A549 (cell line): ENCODE data around the gene ZBTB45. TPM values are rescaled to one million over a fixed set of nuclear protein-coding genes. Genes with fewer than 3 reads are reported as not detected.
"Not testable (repeated sequence)": the region's sequence is repeated elsewhere in the genome, so short reads cannot be mapped to it uniquely, and the experiment has no call there.

Experiments used
- ATAC-seq, 2 experiments: fragments of 200-7000 bp in 1 of 2; fragments of >200 bp in 1 of 2; cut with Nextera tagmentation in 1 of 2; cut with Tn5 transposase in 1 of 2; 3 replicates each; pipeline versions ENCODE4 v1.8.0 to v1.9.1; 2018 to 2020; ENCODE audit warnings: mild to moderate bottlenecking in 1 of 2, moderate library complexity in 1 of 2
- CTCF ChIA-PET: fragments of 300-600 bp; sonication (Branson Sonifier 250); formaldehyde crosslinking; extraction: SDS; loops from one replicate; lab custom pipeline; 2021; ENCODE audit warnings: antibody characterized with exemption, inconsistent platforms; lab: Yijun Ruan, JAX
- POLR2A ChIA-PET: fragments of 350-600 bp; formaldehyde crosslinking; extraction: SDS; loops from one replicate; lab custom pipeline; 2021; ENCODE audit warnings: antibody characterized with exemption, inconsistent platforms; lab: Yijun Ruan, JAX
- DNase-seq, 2 experiments: peaks; one replicate each; pipeline versions ENCODE4 v3.0.0 to v3.0.0-alpha.2; 2011 to 2016; ENCODE audit warnings: low read depth in 1 of 2, low spot score in 1 of 2
- FAIRE-seq: peaks from 2 replicates; lab custom pipeline; 2011; peaks lifted over from hg19 to GRCh38; lab: Jason Lieb, UNC
- H3K27ac ChIP-seq, 2 experiments: fragments of >200 bp; sonication (Bioruptor Twin); formaldehyde crosslinking; 3 replicates each; pipeline ENCODE4 v1.5.1; 2016 to 2017
- H3K4me1 ChIP-seq: fragments of >200 bp; sonication (Bioruptor Twin); formaldehyde crosslinking; 3 replicates; pipeline ENCODE4 v1.6.1; 2016
- H3K4me2 ChIP-seq: fragments of >200 bp; sonication (Bioruptor Twin); formaldehyde crosslinking; 3 replicates; pipeline ENCODE4 v1.6.1; 2016
- H3K4me3 ChIP-seq: fragments of >200 bp; sonication (Bioruptor Twin); formaldehyde crosslinking; 3 replicates; pipeline ENCODE4 v1.5.1; 2016
- H3K9me3 ChIP-seq: fragments of >200 bp; sonication (Bioruptor Twin); formaldehyde crosslinking; 3 replicates; pipeline ENCODE4 v1.6.1; 2016
- ATOH8 ChIP-seq: fragments of 250-450 bp; sonication (Bioruptor Pico); IDR thresholded peaks from 2 replicates; pipeline ENCODE4 v1.5.0; 2020; ENCODE audit warnings: low read depth, mild to moderate bottlenecking, moderate library complexity
- BCL3 ChIP-seq: fragments of >200 bp; sonication (Bioruptor Twin); formaldehyde crosslinking; IDR thresholded peaks from 3 replicates; pipeline ENCODE4 v1.6.1; 2016
- CBX2 ChIP-seq: fragments of 200-600 bp; sonication (generic); IDR thresholded peaks from 2 replicates; pipeline ENCODE4 v1.6.1; 2016; ENCODE audit warnings: low read depth, mild to moderate bottlenecking, borderline replicate concordance
- FOSB ChIP-seq: fragments of 250-450 bp; sonication (Bioruptor Pico); IDR thresholded peaks from 2 replicates; pipeline ENCODE4 v1.5.0; 2020; ENCODE audit warnings: mild to moderate bottlenecking, moderate library complexity
- FOSL2 ChIP-seq, 2 experiments: fragments of 450-650 bp in 1 of 2; fragments of >200 bp in 1 of 2; sonication (Bioruptor Twin) in 1 of 2; formaldehyde crosslinking; IDR thresholded peaks; 2 replicates each; pipeline versions ENCODE4 v1.5.0 to v1.6.1; 2016 to 2020; ENCODE audit warnings: mild to moderate bottlenecking in 1 of 2, moderate library complexity in 1 of 2
- GATA3 ChIP-seq: IDR thresholded peaks from 2 replicates; pipeline ENCODE4 v1.6.1; 2012; ENCODE audit warnings: borderline replicate concordance
- HDAC2 ChIP-seq: fragments of 200-600 bp; sonication (generic); IDR thresholded peaks from 2 replicates; pipeline ENCODE4 v1.6.1; 2016
- HOXB13 ChIP-seq: fragments of 250-450 bp; sonication (Bioruptor Pico); IDR thresholded peaks from 2 replicates; pipeline ENCODE4 v1.5.0; 2020; ENCODE audit warnings: low read depth, mild to moderate bottlenecking, moderate library complexity
- MAZ ChIP-seq: fragments of 150-350 bp; IDR thresholded peaks from 2 replicates; pipeline ENCODE4 v1.6.1; 2014; ENCODE audit warnings: antibody characterized with exemption, low read depth, low read length, borderline replicate concordance
- NFE2L2 ChIP-seq: fragments of 150-350 bp; conservative IDR thresholded peaks from 2 replicates; pipeline ENCODE4 v1.6.1; 2014; ENCODE audit warnings: low read length
- NPAS2 ChIP-seq: fragments of 250-450 bp; sonication (Bioruptor Pico); IDR thresholded peaks from 2 replicates; pipeline ENCODE4 v1.8.0; 2022; ENCODE audit warnings: mild to moderate bottlenecking, moderate library complexity, borderline replicate concordance
- RCOR1 ChIP-seq: fragments of 150-350 bp; IDR thresholded peaks from 2 replicates; pipeline ENCODE4 v1.6.1; 2014; ENCODE audit warnings: antibody characterized with exemption, low read length, low read depth
- RNF2 ChIP-seq: fragments of 200-600 bp; sonication (generic); IDR thresholded peaks from 2 replicates; pipeline ENCODE4 v1.6.1; 2016; ENCODE audit warnings: low read depth, mild to moderate bottlenecking, antibody characterized with exemption, moderate library complexity, borderline replicate concordance
- ZC3H11A ChIP-seq: fragments of 450-650 bp; IDR thresholded peaks from 2 replicates; pipeline ENCODE4 v1.6.1; 2014; ENCODE audit warnings: antibody characterized with exemption, mild to moderate bottlenecking
- ZFP36 ChIP-seq: fragments of 450-650 bp; IDR thresholded peaks from 2 replicates; pipeline ENCODE4 v1.6.1; 2014; ENCODE audit warnings: borderline replicate concordance; ENCODE audit not compliant: partially characterized antibody
- ZSCAN20 ChIP-seq: fragments of 250-450 bp; sonication (Bioruptor Pico); IDR thresholded peaks from 2 replicates; pipeline ENCODE4 v1.8.0; 2022; ENCODE audit warnings: mild to moderate bottlenecking, moderate library complexity
- WGBS: methylation state at CpG from one replicate; pipeline ENCODE4 v1.1.6; 2017; ENCODE audit errors: missing lambda C conversion rate; 5-methylcytosine and 5-hydroxymethylcytosine counted together
- polyA plus RNA-seq, 4 experiments: library from polyadenylated mRNA; depleted of rRNA in 3 of 4; stranded (reverse); fragments of >200 nt; fragmentation: RNase III in 1 of 4; extraction: RNeasy Plus Mini Kit Qiagen cat#74134 plus additional on column Dnase treatment in 1 of 4; gene quantifications; 2 replicates in 3 of 4; 3 replicates in 1 of 4; pipeline ENCODE4 v1.2.3, GENCODE V29; 2011 to 2017

Gene ZBTB45
- polyA plus RNA-seq, 2 of the 4 experiments (the other 2 are of a cell fraction), result 6.4 to 13.4 TPM

- TF ChIP-seq ATOH8 (CRISPR knock-in tag), result no peak
- TF ChIP-seq BCL3, result no peak
- no peak for TF ChIP-seq RCOR1
Measured at GRCh38 chr19:58474291-58474996, 45.2 kb downstream of the ZBTB45 start (continued).

- FAIRE-seq (no peak), DNase-seq (no peak), ATAC-seq (no peak)
- no peak overlapping the region for H3K27ac ChIP-seq
- H3K4me3 ChIP-seq, result no peak overlapping the region
- ChIA-PET CTCF (interaction anchor here (0.6 to 2.0 kb wide), 6 partner anchors 11 to 47 kb away, joined by 3 to 14 read pairs (median 4); partner anchors contain the start of gene ZBTB45), POLR2A (no interaction called here)
- TF ChIP-seq MAZ (no peak), NFE2L2 (no peak), ZC3H11A (no peak), NPAS2 (CRISPR knock-in tag) (no peak), RNF2 (no peak), FOSB (CRISPR knock-in tag) (no peak)
- peaks cover 14% of the 10 kb centered on the region; the same call in 2 of the 3 replicates for H3K4me1 ChIP-seq
- H3K9me3 ChIP-seq, result no peaks in the 10 kb centered on the region
- H3K4me2 ChIP-seq, result no peak overlapping the region
Measured at GRCh38 chr19:58473775-58474174, 45.8 kb downstream of the ZBTB45 start.

- peaks cover 15% of the 10 kb centered on the region for H3K4me1 ChIP-seq
- FAIRE-seq, result no peak
- H3K9me3 ChIP-seq, result no peaks in the 10 kb centered on the region
- TF ChIP-seq HOXB13 (no peak), FOSL2 (IDR thresholded peaks at IDR 0.05) (no peak), FOSL2 (CRISPR knock-in tag; IDR thresholded peaks at IDR 0.05) (no peak), NFE2L2 (no peak), CBX2 (no peak), BCL3 (no peak), ZSCAN20 (CRISPR knock-in tag) (no peak), ZFP36 (no peak), HDAC2 (no peak), GATA3 (no peak)
- ChIA-PET POLR2A (no interaction called here), CTCF (no interaction called here)
- no peak overlapping the region for H3K4me2 ChIP-seq
- no peak overlapping the region for H3K4me3 ChIP-seq
- no peak for ATAC-seq
- H3K27ac ChIP-seq, result no peak overlapping the region
- 95% methylated on average over 36 of the region's 39 CpGs for WGBS
- DNase-seq, result no peak
Measured at GRCh38 chr19:58471736-58472135, 47.9 kb downstream of the ZBTB45 start.

GRCh38 chr19:58470837-58471543, 48.6 kb downstream of the ZBTB45 start:
- H3K4me1 ChIP-seq, result peaks cover 13% of the 10 kb centered on the region; the same call in 2 of the 3 replicates
- ATAC-seq, H3K4me3 ChIP-seq, H3K27ac ChIP-seq, H3K9me3 ChIP-seq, POLR2A ChIA-PET, H3K4me2 ChIP-seq, DNase-seq, CTCF ChIA-PET: not testable (repeated sequence)
- peak; percentile 18 for FAIRE-seq
- WGBS, result 95% methylated on average over 24 of the region's 53 CpGs
